Large intestine (tissue), 3 donors: ENCODE measurements around the gene PTGER3. TPM values are rescaled to one million over a fixed set of nuclear protein-coding genes. Genes with fewer than 3 reads are reported as not detected.
"Not testable (repeated sequence)": the region's sequence is repeated elsewhere in the genome, so short reads cannot be mapped to it uniquely, and the experiment has no call there.

Source experiments
- DNase-seq, 2 donors: peaks; one replicate each; pipeline versions ENCODE4 v3.0.0 to v3.0.0-alpha.2; 2013
- H3K27ac ChIP-seq: one replicate; pipeline ENCODE4 v1.5.1; 2013; ENCODE audit warnings: low read length
- H3K27me3 ChIP-seq: 2 replicates; pipeline ENCODE4 v1.6.1; 2013; ENCODE audit warnings: low read length; ENCODE audit not compliant: control insufficient read depth, insufficient read depth
- H3K36me3 ChIP-seq: 2 replicates; pipeline ENCODE4 v1.6.1; 2013; ENCODE audit warnings: low read length; ENCODE audit not compliant: control insufficient read depth, insufficient read depth
- H3K4me1 ChIP-seq: one replicate; pipeline ENCODE4 v1.6.1; 2013; ENCODE audit warnings: low read length; ENCODE audit not compliant: control insufficient read depth, insufficient read depth
- H3K4me3 ChIP-seq: one replicate; pipeline ENCODE4 v1.5.1; 2013; ENCODE audit warnings: low read length
- H3K9me3 ChIP-seq: one replicate; pipeline ENCODE4 v1.6.1; 2013; ENCODE audit warnings: mild to moderate bottlenecking, low read depth, low read length, moderate library complexity; ENCODE audit not compliant: control insufficient read depth
- WGBS: methylation state at CpG from one replicate; pipeline ENCODE4 v1.1.5; 2013; ENCODE audit warnings: low lambda C conversion rate; ENCODE audit not compliant: insufficient coverage; 5-methylcytosine and 5-hydroxymethylcytosine counted together
- polyA plus RNA-seq: library from polyadenylated mRNA; unstranded; fragments of 120-200 nt; gene quantifications from one replicate; pipeline ENCODE4 v1.2.1, GENCODE V29; 2013

Gene PTGER3
- polyA plus RNA-seq, 1 donor: 8.1 TPM

DNA sequence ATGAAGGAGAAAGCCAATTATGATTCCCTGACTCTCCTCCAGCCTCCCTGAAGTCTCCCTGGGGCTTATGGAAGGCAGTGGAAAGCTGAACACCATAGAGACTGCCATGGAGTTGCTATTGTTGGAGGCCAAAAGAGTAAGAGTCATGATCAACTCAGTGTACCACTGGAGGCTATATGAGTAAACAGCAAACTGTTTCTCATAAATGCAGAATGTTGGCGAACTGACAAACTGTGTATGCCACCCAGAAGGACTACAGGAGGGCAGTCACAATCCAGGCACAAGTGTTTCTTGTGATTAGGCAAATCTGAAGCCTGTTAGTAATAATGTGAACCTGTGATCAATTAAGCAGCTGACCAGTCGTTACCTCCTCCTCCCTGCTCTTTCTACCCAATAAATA is 62.3 kb downstream of the PTGER3 start:
- not testable (repeated sequence) for DNase-seq, H3K27ac ChIP-seq, H3K4me1 ChIP-seq, H3K4me3 ChIP-seq, H3K27me3 ChIP-seq, H3K9me3 ChIP-seq, H3K36me3 ChIP-seq
- no CpG with 5 or more reads among the region's 2 CpGs for WGBS

DNA sequence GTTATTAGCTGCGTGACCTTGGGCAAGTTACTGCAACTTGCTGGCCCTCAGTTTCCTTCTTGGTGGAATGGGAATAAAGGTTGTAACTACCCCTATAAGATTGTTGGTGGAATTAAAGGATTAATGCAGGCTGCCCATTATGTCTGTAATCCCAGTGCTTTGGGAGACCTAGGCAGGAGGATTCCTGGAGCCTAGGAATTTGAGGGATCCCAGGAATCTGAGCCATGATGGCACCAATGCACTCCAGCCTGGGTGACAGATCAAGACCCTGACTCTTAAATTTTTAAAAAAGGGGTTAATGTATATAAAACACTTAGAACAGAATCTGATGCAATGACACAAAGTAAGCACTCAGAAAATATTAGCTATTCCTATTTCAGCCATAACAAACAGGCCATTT is 67.3 kb downstream of the PTGER3 start:
- no peak for DNase-seq
- Histone ChIP-seq H3K4me1 (no peaks in the 10 kb centered on the region), H3K36me3 (no peaks in the 10 kb centered on the region), H3K9me3 (no peaks in the 10 kb centered on the region), H3K27me3 (no peaks in the 10 kb centered on the region), H3K4me3 (no peak overlapping the region), H3K27ac (no peak overlapping the region)
- WGBS: no CpG with 5 or more reads among the region's 1 CpG

DNA sequence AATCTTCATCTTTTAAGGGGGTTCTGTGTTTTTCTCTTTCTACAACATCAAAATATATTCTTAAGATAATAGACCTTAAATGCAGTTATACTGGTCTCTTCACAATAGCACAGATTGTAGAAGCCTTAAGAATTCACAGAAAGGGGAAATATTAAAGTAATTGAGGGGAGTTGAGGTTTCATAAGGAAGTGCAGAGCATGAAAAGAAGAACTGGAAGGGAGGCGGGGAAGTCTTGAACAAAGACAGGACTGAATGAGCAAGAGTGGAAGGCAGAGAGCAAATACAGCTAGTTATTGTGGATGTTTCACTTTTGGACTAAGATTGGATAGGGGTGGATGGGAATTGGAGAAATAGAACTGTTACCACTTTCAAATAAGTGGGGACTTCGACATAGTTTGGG is 67.7 kb downstream of the PTGER3 start:
- no peak overlapping the region for H3K4me3 ChIP-seq
- no peaks in the 10 kb centered on the region for H3K36me3 ChIP-seq
- no peak overlapping the region for H3K27ac ChIP-seq
- no peaks in the 10 kb centered on the region for H3K9me3 ChIP-seq
- no peaks in the 10 kb centered on the region for H3K4me1 ChIP-seq
- no peaks in the 10 kb centered on the region for H3K27me3 ChIP-seq
- WGBS: no CpG with 5 or more reads among the region's 2 CpGs
- DNase-seq: no peak

DNA sequence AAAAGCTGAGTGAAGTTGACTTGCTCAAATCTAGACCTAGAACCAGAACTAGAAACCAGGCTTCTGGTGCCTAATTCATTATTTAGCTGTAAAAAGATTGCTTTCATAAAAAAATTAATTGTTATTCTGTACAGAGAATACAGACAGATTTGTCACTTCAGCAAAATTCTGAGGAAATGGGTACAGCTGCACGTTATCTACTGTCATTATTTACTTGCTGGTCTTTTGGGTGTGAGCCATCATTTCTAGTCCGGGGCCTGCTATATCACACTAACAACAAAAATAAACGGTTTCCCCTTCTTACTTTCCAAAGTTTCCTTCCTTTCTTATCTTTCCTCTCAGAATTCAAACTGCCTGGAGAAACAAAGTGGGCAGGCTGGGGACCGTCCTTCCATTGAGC is 68.3 kb downstream of the PTGER3 start:
- no peak overlapping the region for H3K4me3 ChIP-seq
- H3K9me3 ChIP-seq: no peaks in the 10 kb centered on the region
- WGBS: 22% methylated on average over 3 of the region's 4 CpGs
- no peak overlapping the region for H3K27ac ChIP-seq
- DNase-seq: no peak
- no peaks in the 10 kb centered on the region for H3K4me1 ChIP-seq
- no peaks in the 10 kb centered on the region for H3K36me3 ChIP-seq
- no peaks in the 10 kb centered on the region for H3K27me3 ChIP-seq

DNA sequence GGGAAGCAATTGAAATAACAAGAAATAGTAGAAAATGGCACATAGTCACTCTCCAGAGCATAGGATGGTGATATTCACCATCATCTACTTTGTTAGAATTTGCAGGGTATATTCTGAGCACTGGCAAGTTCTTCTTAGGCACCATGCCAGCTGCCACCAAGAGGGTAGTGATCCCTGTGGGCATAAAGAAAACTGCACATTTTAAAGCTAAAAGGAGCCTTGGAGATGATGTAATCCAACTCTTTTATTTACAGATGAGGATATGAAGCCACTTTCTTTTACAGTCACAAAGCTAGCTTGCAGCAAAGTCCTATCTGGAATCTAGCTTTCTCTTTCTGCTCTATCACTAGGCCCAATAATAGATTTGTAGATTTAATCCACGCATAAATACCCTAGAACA is 69.0 kb downstream of the PTGER3 start:
- WGBS: no CpG with 5 or more reads among the region's 1 CpG
- no peak overlapping the region for H3K4me3 ChIP-seq
- DNase-seq: no peak
- no peak overlapping the region for H3K27ac ChIP-seq
- H3K36me3 ChIP-seq: no peaks in the 10 kb centered on the region
- H3K4me1 ChIP-seq: no peaks in the 10 kb centered on the region
- H3K9me3 ChIP-seq: no peaks in the 10 kb centered on the region
- H3K27me3 ChIP-seq: no peaks in the 10 kb centered on the region

DNA sequence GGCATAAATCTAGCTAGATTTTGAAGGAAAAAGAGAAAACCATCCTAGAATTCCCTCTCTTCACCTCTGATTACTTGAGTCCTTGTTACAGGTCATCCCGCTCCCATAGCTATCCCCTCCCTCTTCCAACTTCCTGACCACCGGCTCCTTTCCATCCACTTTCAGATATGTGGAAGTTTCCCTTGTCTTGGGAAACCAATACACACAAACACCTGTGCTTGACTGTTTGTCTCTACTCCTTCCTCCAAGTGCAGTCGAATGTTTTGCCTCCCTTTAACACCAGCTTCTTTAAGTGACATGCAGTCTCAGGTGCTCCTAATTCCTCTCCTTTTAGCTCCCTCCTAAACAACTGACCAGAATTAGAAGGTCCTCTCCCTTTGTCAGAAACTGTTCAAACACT is 70.0 kb downstream of the PTGER3 start:
- Histone ChIP-seq H3K27ac (no peak overlapping the region), H3K27me3 (no peaks in the 10 kb centered on the region), H3K36me3 (no peaks in the 10 kb centered on the region), H3K9me3 (no peaks in the 10 kb centered on the region), H3K4me1 (no peaks in the 10 kb centered on the region), H3K4me3 (no peak overlapping the region)
- no peak for DNase-seq
- WGBS: no CpG with 5 or more reads among the region's 3 CpGs

DNA sequence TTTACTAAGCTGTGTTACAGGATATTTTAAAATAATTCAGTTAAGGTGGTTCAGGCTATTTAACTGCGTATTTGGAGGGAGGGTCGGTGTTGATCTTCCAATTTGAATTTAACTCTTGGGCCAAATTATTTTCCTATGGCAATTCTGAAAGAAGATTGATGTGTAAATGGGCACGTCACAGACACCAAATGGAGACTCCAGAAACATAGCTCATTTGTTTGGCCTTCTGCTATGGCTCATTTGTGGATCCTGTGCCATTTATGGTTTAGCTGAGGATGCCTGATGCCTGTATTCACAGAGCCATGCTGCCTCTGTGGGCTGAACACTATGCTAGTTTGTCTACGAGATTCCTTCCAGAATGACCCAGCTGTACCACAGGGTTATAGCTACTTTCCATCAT is 70.6 kb downstream of the PTGER3 start:
- DNase-seq: no peak
- H3K4me1 ChIP-seq: no peaks in the 10 kb centered on the region
- no CpG with 5 or more reads among the region's 4 CpGs for WGBS

DNA sequence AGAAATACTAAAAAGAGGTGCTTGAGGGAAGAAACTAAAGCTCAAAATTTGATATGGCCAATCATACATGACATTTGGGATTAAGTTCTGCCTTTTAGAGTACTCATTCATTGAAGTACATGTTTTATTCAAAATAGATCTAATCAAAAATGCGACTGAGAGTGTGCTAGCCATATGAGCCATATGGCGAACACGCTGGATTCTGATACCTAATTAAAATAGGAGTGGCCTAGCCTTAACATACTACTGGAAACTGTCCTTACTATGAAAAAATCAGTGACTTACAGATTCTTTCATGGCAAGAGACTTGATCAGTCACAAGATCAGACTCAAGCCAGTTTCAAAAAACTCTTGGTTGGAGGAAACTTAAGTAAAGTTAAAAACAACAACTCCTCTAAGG is 73.9 kb downstream of the PTGER3 start:
- no peak overlapping the region for H3K4me3 ChIP-seq
- no peaks in the 10 kb centered on the region for H3K4me1 ChIP-seq
- WGBS: 100% methylated on average over 1 of the region's 3 CpGs
- H3K36me3 ChIP-seq: no peaks in the 10 kb centered on the region
- DNase-seq: no peak
- H3K27ac ChIP-seq: no peak overlapping the region
- H3K27me3 ChIP-seq: no peaks in the 10 kb centered on the region
- no peaks in the 10 kb centered on the region for H3K9me3 ChIP-seq

More for the DNA sequence above, 70.6 kb downstream of the PTGER3 start:
- no peaks in the 10 kb centered on the region for H3K36me3 ChIP-seq
- H3K27me3 ChIP-seq: no peaks in the 10 kb centered on the region
- no peaks in the 10 kb centered on the region for H3K9me3 ChIP-seq
- no peak overlapping the region for H3K27ac ChIP-seq
- no peak overlapping the region for H3K4me3 ChIP-seq

DNA sequence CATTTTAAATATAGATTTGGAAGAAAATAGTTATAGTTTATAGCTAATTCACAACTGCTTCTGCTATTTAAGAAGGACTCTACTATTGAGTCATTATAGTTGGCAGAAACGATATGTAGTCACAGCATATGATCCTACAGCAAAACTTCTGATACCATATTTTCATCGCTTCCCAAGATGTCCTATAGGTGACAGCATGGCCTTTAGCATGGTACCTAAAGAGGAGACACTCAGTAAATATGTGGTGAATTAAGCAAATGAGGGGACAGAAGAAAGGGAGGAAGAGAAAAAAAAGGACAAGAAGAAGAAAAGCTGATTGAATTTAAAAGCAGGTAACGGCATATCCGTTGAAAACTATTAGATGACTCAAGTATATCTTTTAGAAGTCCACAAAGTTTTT is 77.2 kb downstream of the PTGER3 start:
- WGBS: 90% methylated on average over 3 of the region's 4 CpGs

DNA sequence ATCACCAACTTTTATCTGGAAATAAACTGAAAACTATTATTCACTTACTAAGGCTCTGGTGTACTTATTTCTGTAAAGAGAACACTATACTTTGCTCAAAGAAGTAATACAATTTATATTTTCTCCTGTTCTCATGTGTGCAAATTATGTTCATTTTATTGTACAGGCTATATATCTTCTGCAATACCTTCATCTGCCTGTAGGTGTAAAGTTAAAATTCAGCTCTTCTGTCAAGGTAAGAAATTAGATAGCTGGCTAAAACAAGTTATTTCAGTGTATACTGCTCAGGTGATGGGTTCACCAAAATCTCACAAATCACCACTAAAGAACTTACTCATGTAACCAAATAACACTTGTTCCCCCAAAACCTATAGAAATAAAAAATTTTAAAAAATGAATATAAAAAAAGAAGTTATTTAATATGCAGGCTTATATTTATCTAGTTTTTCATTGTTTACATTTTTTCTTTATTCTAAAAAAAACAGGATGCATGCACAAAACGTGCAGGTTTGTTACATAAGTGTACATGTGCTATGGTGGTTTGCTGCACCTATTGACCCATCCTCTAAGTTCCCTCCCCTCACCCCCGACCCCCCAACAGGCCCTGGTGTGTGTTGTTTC is 81.5 kb downstream of the PTGER3 start:
- no peaks in the 10 kb centered on the region for H3K9me3 ChIP-seq
- no peaks in the 10 kb centered on the region for H3K36me3 ChIP-seq
- no peaks in the 10 kb centered on the region for H3K4me1 ChIP-seq
- H3K27ac ChIP-seq: no peak overlapping the region
- no peaks in the 10 kb centered on the region for H3K27me3 ChIP-seq
- WGBS: no CpG with 5 or more reads among the region's 2 CpGs
- H3K4me3 ChIP-seq: no peak overlapping the region
- no peak for DNase-seq

More for the DNA sequence above, 77.2 kb downstream of the PTGER3 start:
- Histone ChIP-seq H3K27ac (no peak overlapping the region), H3K4me1 (no peaks in the 10 kb centered on the region), H3K36me3 (no peaks in the 10 kb centered on the region), H3K27me3 (no peaks in the 10 kb centered on the region), H3K4me3 (no peak overlapping the region), H3K9me3 (no peaks in the 10 kb centered on the region)
- no peak for DNase-seq

DNA sequence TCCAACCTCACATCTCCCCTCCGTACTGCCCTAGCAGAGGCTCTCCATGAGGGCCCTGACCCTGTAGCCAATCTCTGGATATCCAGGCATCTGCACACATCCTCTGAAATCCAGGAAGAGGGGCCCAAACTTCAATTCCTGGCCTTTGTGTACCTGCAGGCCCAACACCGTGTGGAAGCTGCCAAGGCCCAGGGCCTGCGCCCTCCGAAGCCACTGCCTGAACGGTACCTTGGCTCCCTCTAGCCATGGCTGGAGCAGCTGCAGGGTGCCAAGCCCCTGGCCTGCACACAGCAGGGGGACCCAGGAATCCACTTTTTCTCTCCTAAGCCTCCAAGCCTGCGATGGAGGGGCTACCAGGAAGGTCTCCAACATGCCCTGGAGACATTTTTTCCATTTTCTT is 84.2 kb downstream of the PTGER3 start:
- DNase-seq: no peak
- Histone ChIP-seq H3K36me3 (no peaks in the 10 kb centered on the region), H3K4me1 (no peaks in the 10 kb centered on the region), H3K9me3 (no peaks in the 10 kb centered on the region), H3K27ac (no peak overlapping the region), H3K4me3 (no peak overlapping the region), H3K27me3 (no peaks in the 10 kb centered on the region)
- WGBS: no CpG with 5 or more reads among the region's 6 CpGs
